HEK293T (cell line): ENCODE measurements around the gene TRIM41.

ENCODE experiments used
- BHLHE40 ChIP-seq: fragments of 450-650 bp; IDR thresholded peaks from 2 replicates; pipeline ENCODE4 v1.6.1; 2016; ENCODE audit warnings: mild to moderate bottlenecking, moderate library complexity, borderline replicate concordance
- ELF4 ChIP-seq: fragments of 450-650 bp; IDR thresholded peaks from 2 replicates; pipeline ENCODE4 v1.6.1; 2017; ENCODE audit warnings: antibody characterized with exemption
- FOXA1 ChIP-seq: fragments of 450-650 bp; IDR thresholded peaks from 2 replicates; pipeline ENCODE4 v1.6.1; 2016; ENCODE audit warnings: mild to moderate bottlenecking
- SP1 ChIP-seq: fragments of 450-650 bp; IDR thresholded peaks from 2 replicates; pipeline ENCODE4 v1.6.1; 2017
- SUZ12 ChIP-seq: fragments of 450-650 bp; IDR thresholded peaks from 2 replicates; pipeline ENCODE4 v1.6.1; 2016; ENCODE audit warnings: mild to moderate bottlenecking
- TARDBP ChIP-seq: fragments of 450-650 bp; IDR thresholded peaks from 2 replicates; pipeline ENCODE4 v1.6.1; 2016
- ZNF384 ChIP-seq: fragments of 450-650 bp; IDR thresholded peaks from 2 replicates; pipeline ENCODE4 v1.6.1; 2016
- TF ChIP-seq, protein P1 (sequence below): fragments of 450-650 bp; IDR thresholded peaks from 2 replicates; pipeline ENCODE4 v1.6.1; 2016

DNA sequence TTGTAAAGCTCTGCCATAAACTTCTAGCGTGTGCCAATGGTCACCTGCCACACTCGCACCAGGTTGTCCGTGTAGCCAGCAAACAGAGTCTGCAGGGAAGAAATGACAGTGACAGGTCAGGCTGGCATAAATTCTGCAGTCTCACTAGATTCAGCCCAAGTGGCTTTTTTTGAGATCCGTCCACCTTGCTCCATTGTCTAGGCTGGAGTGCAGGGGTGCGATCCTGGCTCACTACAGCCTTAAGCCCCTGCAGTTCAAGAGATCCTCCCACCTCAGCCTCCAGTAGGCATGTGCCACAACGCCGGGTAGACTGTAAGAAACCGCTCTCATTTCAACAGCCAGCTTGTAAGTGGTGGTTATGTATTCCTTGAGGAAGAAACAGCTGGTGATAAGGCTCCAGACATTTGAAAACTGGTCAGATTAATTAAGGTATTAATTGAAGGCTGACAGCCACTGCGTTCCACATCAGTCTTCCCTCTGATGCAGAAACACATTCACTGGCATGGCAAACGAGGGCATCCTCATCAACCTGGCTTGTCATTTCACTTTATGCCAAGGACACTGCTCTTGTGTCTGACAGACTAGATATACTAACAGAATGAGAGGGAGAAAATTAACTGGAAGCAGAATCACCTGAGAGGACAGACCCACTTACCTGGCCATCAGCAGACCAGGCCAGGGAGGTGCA lies 14.0 kb downstream of the TRIM41 start:
- TF ChIP-seq, protein P1, sequence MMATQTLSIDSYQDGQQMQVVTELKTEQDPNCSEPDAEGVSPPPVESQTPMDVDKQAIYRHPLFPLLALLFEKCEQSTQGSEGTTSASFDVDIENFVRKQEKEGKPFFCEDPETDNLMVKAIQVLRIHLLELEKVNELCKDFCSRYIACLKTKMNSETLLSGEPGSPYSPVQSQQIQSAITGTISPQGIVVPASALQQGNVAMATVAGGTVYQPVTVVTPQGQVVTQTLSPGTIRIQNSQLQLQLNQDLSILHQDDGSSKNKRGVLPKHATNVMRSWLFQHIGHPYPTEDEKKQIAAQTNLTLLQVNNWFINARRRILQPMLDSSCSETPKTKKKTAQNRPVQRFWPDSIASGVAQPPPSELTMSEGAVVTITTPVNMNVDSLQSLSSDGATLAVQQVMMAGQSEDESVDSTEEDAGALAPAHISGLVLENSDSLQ, result no peak
- no peak for TF ChIP-seq SUZ12
- TF ChIP-seq ZNF384, result no peak
- no peak for TF ChIP-seq BHLHE40
- TF ChIP-seq SP1, result no peak
- no peak for TF ChIP-seq FOXA1
- TF ChIP-seq TARDBP, result no peak
- TF ChIP-seq ELF4, result no peak
